ENCODE measurements around the gene OGFRL1.

DNA sequence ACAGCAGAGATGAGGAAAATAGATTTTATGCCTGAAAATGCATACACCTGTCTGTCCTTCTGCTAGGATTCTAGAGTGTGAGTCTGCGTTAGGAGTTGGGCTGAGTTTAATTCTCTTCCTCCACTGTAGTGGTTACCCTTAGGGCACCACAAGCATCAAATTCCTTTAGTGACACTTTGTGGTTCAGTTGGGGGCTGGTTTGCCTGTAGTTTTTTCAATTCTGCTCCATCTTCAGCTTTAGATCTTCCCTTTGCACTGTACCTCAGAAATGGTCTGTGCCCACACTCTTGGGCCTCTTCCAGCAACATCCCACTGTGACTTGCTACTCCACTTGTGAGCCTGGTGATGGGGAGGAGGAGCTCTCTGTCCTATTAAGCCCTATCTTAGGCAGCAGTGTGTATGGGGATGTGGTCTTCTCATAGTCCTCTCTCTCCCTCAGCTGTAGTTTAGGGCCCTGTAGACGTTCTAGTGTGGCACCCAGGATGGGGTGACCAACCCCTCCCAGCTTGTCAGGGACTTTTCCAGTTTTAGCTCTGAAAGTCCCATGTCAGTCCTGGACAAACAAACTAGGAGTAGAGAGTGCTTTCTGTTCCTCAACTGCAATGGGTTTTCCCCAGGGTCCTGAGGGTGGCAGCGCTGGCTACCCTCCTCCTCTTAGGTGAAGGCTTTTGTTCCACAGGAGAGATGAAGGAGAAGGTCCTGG is 19.7 kb upstream of the OGFRL1 start:
- TF ChIP-seq ZFX (IDR thresholded peaks at IDR 0.05; ENCODE audit: borderline replicate concordance): no peak
- TF ChIP-seq, protein P1, sequence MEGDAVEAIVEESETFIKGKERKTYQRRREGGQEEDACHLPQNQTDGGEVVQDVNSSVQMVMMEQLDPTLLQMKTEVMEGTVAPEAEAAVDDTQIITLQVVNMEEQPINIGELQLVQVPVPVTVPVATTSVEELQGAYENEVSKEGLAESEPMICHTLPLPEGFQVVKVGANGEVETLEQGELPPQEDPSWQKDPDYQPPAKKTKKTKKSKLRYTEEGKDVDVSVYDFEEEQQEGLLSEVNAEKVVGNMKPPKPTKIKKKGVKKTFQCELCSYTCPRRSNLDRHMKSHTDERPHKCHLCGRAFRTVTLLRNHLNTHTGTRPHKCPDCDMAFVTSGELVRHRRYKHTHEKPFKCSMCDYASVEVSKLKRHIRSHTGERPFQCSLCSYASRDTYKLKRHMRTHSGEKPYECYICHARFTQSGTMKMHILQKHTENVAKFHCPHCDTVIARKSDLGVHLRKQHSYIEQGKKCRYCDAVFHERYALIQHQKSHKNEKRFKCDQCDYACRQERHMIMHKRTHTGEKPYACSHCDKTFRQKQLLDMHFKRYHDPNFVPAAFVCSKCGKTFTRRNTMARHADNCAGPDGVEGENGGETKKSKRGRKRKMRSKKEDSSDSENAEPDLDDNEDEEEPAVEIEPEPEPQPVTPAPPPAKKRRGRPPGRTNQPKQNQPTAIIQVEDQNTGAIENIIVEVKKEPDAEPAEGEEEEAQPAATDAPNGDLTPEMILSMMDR (IDR thresholded peaks at IDR 0.05): no peak

Measured in 22Rv1 (cell line).